ENCODE data around the gene RPP38.

DNA sequence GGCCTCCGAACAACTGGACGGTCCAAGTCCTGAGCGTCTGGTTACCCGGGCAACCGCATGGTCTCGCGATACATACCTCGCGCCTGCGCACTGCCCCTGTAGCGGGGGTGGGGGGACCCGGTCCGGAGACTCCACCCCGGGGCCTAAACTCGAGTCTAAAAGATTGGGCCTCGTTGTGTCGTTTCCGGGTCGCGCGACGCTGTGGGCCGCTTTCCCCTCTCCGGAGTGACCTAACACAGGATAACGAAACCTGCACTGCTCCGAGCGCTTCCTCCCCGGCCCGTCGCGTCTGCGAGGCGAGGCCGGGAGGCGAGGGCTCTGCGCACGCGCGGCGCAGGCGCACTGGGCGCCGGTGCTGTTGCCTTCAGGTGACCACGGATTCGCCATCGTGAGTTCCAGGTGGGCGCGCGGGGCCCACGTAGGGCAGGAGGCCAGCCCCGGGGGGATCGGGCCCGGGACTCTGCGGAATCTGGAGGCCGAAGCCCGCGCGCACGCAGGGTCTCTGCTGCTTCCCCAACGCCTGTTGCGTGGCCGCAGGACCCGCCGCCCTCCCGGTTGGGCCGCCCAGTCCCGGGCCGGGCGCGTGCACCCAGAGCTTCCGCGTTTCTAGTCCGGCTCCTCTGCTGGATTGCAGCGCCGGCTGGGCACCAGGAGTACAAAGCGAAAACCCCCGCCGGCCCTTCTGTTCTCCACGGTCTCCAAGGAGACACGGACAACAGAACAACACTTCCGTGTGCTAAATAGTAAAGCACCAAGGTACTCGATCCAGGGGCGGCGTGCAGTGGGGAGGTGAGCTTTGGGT lies at the start of gene RPP38:
- TF ChIP-seq, protein P1, sequence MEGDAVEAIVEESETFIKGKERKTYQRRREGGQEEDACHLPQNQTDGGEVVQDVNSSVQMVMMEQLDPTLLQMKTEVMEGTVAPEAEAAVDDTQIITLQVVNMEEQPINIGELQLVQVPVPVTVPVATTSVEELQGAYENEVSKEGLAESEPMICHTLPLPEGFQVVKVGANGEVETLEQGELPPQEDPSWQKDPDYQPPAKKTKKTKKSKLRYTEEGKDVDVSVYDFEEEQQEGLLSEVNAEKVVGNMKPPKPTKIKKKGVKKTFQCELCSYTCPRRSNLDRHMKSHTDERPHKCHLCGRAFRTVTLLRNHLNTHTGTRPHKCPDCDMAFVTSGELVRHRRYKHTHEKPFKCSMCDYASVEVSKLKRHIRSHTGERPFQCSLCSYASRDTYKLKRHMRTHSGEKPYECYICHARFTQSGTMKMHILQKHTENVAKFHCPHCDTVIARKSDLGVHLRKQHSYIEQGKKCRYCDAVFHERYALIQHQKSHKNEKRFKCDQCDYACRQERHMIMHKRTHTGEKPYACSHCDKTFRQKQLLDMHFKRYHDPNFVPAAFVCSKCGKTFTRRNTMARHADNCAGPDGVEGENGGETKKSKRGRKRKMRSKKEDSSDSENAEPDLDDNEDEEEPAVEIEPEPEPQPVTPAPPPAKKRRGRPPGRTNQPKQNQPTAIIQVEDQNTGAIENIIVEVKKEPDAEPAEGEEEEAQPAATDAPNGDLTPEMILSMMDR (conservative IDR thresholded peaks at IDR 0.05; ENCODE audit: low read length), result no peak
- TF ChIP-seq EZH2phosphoT487 (IDR thresholded peaks at IDR 0.05; ENCODE audit: borderline replicate concordance), result no peak
